IPS DF 4.7 (cell line): ENCODE results near the gene EXOC3L4.
"Not testable (repeated sequence)": the region's sequence is repeated elsewhere in the genome, so short reads cannot be mapped to it uniquely, and the experiment has no call there.

Experiments
- DNase-seq: peaks from one replicate; pipeline ENCODE4 v3.0.0-alpha.2; 2013; ENCODE audit warnings: low spot score; ENCODE audit errors: extremely low read depth

The EXOC3L4 gene

GRCh38 chr14:103105580-103106150 is 11.1 kb downstream of the EXOC3L4 start:
- no peak for DNase-seq

GRCh38 chr14:103107455-103107854 is 12.9 kb downstream of the EXOC3L4 start:
- DNase-seq, result no peak

GRCh38 chr14:103107941-103108748 is 13.6 kb downstream of the EXOC3L4 start:
- no peak for DNase-seq

GRCh38 chr14:103108749-103109207 is 14.3 kb downstream of the EXOC3L4 start:
- DNase-seq, result no peak

GRCh38 chr14:103109535-103110441 is 15.3 kb downstream of the EXOC3L4 start:
- no peak for DNase-seq

- DNase-seq, result no peak
Observed at GRCh38 chr14:103110681-103111231, 16.2 kb downstream of the EXOC3L4 start.

GRCh38 chr14:103111232-103111868 is 16.8 kb downstream of the EXOC3L4 start:
- DNase-seq, result no peak

GRCh38 chr14:103112400-103113243 is 18.1 kb downstream of the EXOC3L4 start:
- DNase-seq, result no peak

- DNase-seq, result no peak
Observed at GRCh38 chr14:103113303-103113702, 18.8 kb downstream of the EXOC3L4 start.

- no peak for DNase-seq
Observed at GRCh38 chr14:103113774-103114173, 19.2 kb downstream of the EXOC3L4 start.

GRCh38 chr14:103115086-103115679 is 20.7 kb downstream of the EXOC3L4 start:
- not testable (repeated sequence) for DNase-seq

- no peak for DNase-seq
Observed at GRCh38 chr14:103115845-103116572, 21.5 kb downstream of the EXOC3L4 start.

GRCh38 chr14:103116636-103117035 is 22.1 kb downstream of the EXOC3L4 start:
- no peak for DNase-seq

- not testable (repeated sequence) for DNase-seq
Observed at GRCh38 chr14:103117499-103117898, 23.0 kb downstream of the EXOC3L4 start.

GRCh38 chr14:103118018-103118662 is 23.6 kb downstream of the EXOC3L4 start:
- DNase-seq, result no peak

- no peak for DNase-seq
Observed at GRCh38 chr14:103118663-103119404, 24.3 kb downstream of the EXOC3L4 start.

GRCh38 chr14:103119527-103119926 is 25.0 kb downstream of the EXOC3L4 start:
- DNase-seq, result not testable (repeated sequence)
